ENCODE results near the gene EXOC6B. TPM values are rescaled to one million over a fixed set of nuclear protein-coding genes. Genes with fewer than 3 reads are reported as not detected.
"Not testable (repeated sequence)": the region's sequence is repeated elsewhere in the genome, so short reads cannot be mapped to it uniquely, and the experiment has no call there.

The EXOC6B gene
- total RNA-seq, 1 donor from 2014 or later: 13.8 TPM

- Mint-ChIP-seq H3K27ac (no peak overlapping the region), H3K27me3 (no peaks in the 10 kb centered on the region), H3K9me3 (peaks cover 2% of the 10 kb centered on the region), H3K36me3 (ENCODE audit: low read depth) (peaks cover 2% of the 10 kb centered on the region), H3K4me3 (no peak overlapping the region), H3K4me1 (no peaks in the 10 kb centered on the region)
- ATAC-seq (ENCODE audit: low read depth) (no peak), DNase-seq (no peak)
- CTCF ChIA-PET: no interaction called here
- no peak for TF ChIP-seq CTCF (IDR thresholded peaks at IDR 0.05)
- intact Hi-C loops (cut with micrococcal nuclease): no loop called here
- POLR2A ChIA-PET: no interaction called here
Observed at GRCh38 chr2:72602711-72603110, 223.1 kb downstream of the EXOC6B start.

- Mint-ChIP-seq H3K4me3 (no peak overlapping the region), H3K27me3 (no peaks in the 10 kb centered on the region), H3K36me3 (ENCODE audit: low read depth) (peaks cover under 1% of the 10 kb centered on the region), H3K9me3 (peaks cover 2% of the 10 kb centered on the region), H3K27ac (no peak overlapping the region), H3K4me1 (no peaks in the 10 kb centered on the region)
- no peak for TF ChIP-seq CTCF (IDR thresholded peaks at IDR 0.05)
- POLR2A ChIA-PET: no interaction called here
- DNase-seq (no peak), ATAC-seq (ENCODE audit: low read depth) (no peak)
- intact Hi-C loops (cut with micrococcal nuclease): no loop called here
- CTCF ChIA-PET: no interaction called here
Observed at GRCh38 chr2:72602095-72602494, 223.7 kb downstream of the EXOC6B start.

GRCh38 chr2:72583836-72584235 lies 242.0 kb downstream of the EXOC6B start:
- ATAC-seq (ENCODE audit: low read depth); H3K9me3 Mint-ChIP-seq; CTCF ChIA-PET; DNase-seq; H3K27me3 Mint-ChIP-seq; H3K36me3 Mint-ChIP-seq (ENCODE audit: low read depth); H3K4me1 Mint-ChIP-seq; intact Hi-C loops (cut with micrococcal nuclease); POLR2A ChIA-PET; H3K4me3 Mint-ChIP-seq; H3K27ac Mint-ChIP-seq: not testable (repeated sequence)

GRCh38 chr2:72583376-72583775 lies 242.5 kb downstream of the EXOC6B start:
- ChIA-PET CTCF (no interaction called here), POLR2A (no interaction called here)
- Mint-ChIP-seq H3K27ac (no peak overlapping the region), H3K9me3 (no peaks in the 10 kb centered on the region), H3K27me3 (no peaks in the 10 kb centered on the region), H3K4me3 (no peak overlapping the region), H3K36me3 (ENCODE audit: low read depth) (no peaks in the 10 kb centered on the region), H3K4me1 (no peaks in the 10 kb centered on the region)
- TF ChIP-seq CTCF (IDR thresholded peaks at IDR 0.05): no peak
- DNase-seq (no peak), ATAC-seq (ENCODE audit: low read depth) (no peak)
- intact Hi-C loops (cut with micrococcal nuclease): no loop called here

GRCh38 chr2:72581560-72582181 lies 244.2 kb downstream of the EXOC6B start:
- Mint-ChIP-seq H3K9me3 (no peaks in the 10 kb centered on the region), H3K27me3 (no peaks in the 10 kb centered on the region), H3K4me1 (no peaks in the 10 kb centered on the region), H3K27ac (no peak overlapping the region), H3K4me3 (no peak overlapping the region), H3K36me3 (ENCODE audit: low read depth) (no peaks in the 10 kb centered on the region)
- no peak for DNase-seq
- intact Hi-C loops (cut with micrococcal nuclease): no loop called here
- ChIA-PET POLR2A (no interaction called here), CTCF (no interaction called here)
- no peak for TF ChIP-seq CTCF (IDR thresholded peaks at IDR 0.05)
- ATAC-seq (ENCODE audit: low read depth): no peak

Data from activated B cell treated with CpG ODN at 0.5 μM for 24 hours (primary cell).